Head of caudate nucleus (tissue), 42 donors: ENCODE results near the gene ALOXE3.
"Not testable (repeated sequence)": the region's sequence is repeated elsewhere in the genome, so short reads cannot be mapped to it uniquely, and the experiment has no call there.

ENCODE experiments used
- DNase-seq, 42 donors: peaks; one replicate each; pipeline versions ENCODE4 v3.0.0 to v3.0.0-alpha.2; 2020 to 2021; ENCODE audit warnings: mixed read lengths in 7 of 42
- intact Hi-C: fragments of 100-400 bp; cut with DNase I; formaldehyde crosslinking; loops from one replicate; pipeline ENCODE4 v1.15.0; 2022

Gene ALOXE3

GRCh38 chr17:8064561-8065019 lies 53.7 kb downstream of the ALOXE3 start:
- intact Hi-C loops: no loop called here
- DNase-seq: no peak

- intact Hi-C loops: no loop called here
- no peak for DNase-seq
These were observed 54.4 kb downstream of the ALOXE3 start for GRCh38 chr17:8063761-8064534.

GRCh38 chr17:8062807-8063483 lies 55.4 kb downstream of the ALOXE3 start:
- DNase-seq: no peak
- intact Hi-C loops: no loop called here

GRCh38 chr17:8062435-8062806 lies 55.9 kb downstream of the ALOXE3 start:
- intact Hi-C loops: no loop called here
- no peak for DNase-seq

- intact Hi-C loops: not testable (repeated sequence)
These were observed 56.5 kb downstream of the ALOXE3 start for GRCh38 chr17:8061851-8062250.

GRCh38 chr17:8060274-8060673 lies 58.0 kb downstream of the ALOXE3 start:
- intact Hi-C loops: no loop called here
- DNase-seq: peak in 41 of 42 donors; percentile 13 to 88 (median 63)

More at GRCh38 chr17:8061851-8062250, 56.5 kb downstream of the ALOXE3 start:
- DNase-seq: not testable (repeated sequence)

GRCh38 chr17:8059131-8059530 lies 59.2 kb downstream of the ALOXE3 start:
- intact Hi-C loops: no loop called here

GRCh38 chr17:8057691-8058114 lies 60.6 kb downstream of the ALOXE3 start:
- DNase-seq: peak in 34 of 42 donors; percentile 16 to 83 (median 54)
- intact Hi-C loops: no loop called here

More at GRCh38 chr17:8059131-8059530, 59.2 kb downstream of the ALOXE3 start:
- DNase-seq: no peak

- intact Hi-C loops: no loop called here
- no peak for DNase-seq
These were observed 61.2 kb downstream of the ALOXE3 start for GRCh38 chr17:8056976-8057625.

- intact Hi-C loops: no loop called here
- peak in 38 of 42 donors; percentile 16 to 74 (median 42) for DNase-seq
These were observed 61.9 kb downstream of the ALOXE3 start for GRCh38 chr17:8056232-8056975.

- DNase-seq: no peak
- intact Hi-C loops: no loop called here
These were observed 62.5 kb downstream of the ALOXE3 start for GRCh38 chr17:8055851-8056231.

GRCh38 chr17:8053600-8053999 lies 64.7 kb downstream of the ALOXE3 start:
- no peak for DNase-seq
- intact Hi-C loops: no loop called here

GRCh38 chr17:8052256-8053252 lies 65.8 kb downstream of the ALOXE3 start:
- DNase-seq: no peak
- intact Hi-C loops: no loop called here

GRCh38 chr17:8051831-8052230 lies 66.5 kb downstream of the ALOXE3 start:
- DNase-seq: no peak
- intact Hi-C loops: no loop called here

- no peak for DNase-seq
- intact Hi-C loops: loop anchor here (5.0 to 10.0 kb wide), 2 partner anchors 54 to 186 kb away; no protein-coding TSS in a partner anchor
These were observed 69.6 kb downstream of the ALOXE3 start for GRCh38 chr17:8048736-8049135.

GRCh38 chr17:8048236-8048635 lies 70.1 kb downstream of the ALOXE3 start:
- intact Hi-C loops: loop anchor here (5.0 to 10.0 kb wide), 2 partner anchors 53 to 186 kb away; no protein-coding TSS in a partner anchor
- peak in 1 of 42 donors; percentile 15 for DNase-seq

- DNase-seq: no peak
- intact Hi-C loops: loop anchor here (5.0 to 10.0 kb wide), 2 partner anchors 53 to 185 kb away; no protein-coding TSS in a partner anchor
These were observed 70.6 kb downstream of the ALOXE3 start for GRCh38 chr17:8047769-8048110.
